K562 (cell line): ENCODE measurements around the gene VAT1L. TPM values are rescaled to one million over a fixed set of nuclear protein-coding genes. Genes with fewer than 3 reads are reported as not detected.

Source experiments
- ATAC-seq: fragments of 200-7000 bp; cut with Tn5 transposase; 3 replicates; pipeline ENCODE4 v1.9.1; 2020; ENCODE audit warnings: moderate library complexity
- BruUV-seq: library from RNA; stranded (reverse); fragments of 400-500 nt; replicated peaks from 2 replicates; lab custom pipeline; 2021; lab: Mats Ljungman, UMichigan
- CTCF ChIA-PET: fragments of 300-600 bp; formaldehyde crosslinking; extraction: SDS; loops from one replicate; lab custom pipeline; 2021; ENCODE audit warnings: low intra/inter-chr PET ratio; lab: Yijun Ruan, JAX
- POLR2A ChIA-PET: fragments of 300-600, 350-650 bp; sonication (Branson Sonifier 250); formaldehyde crosslinking; extraction: SDS; loops from one replicate; lab custom pipeline; 2021; ENCODE audit warnings: antibody characterized with exemption, inconsistent platforms; lab: Yijun Ruan, JAX
- DNase-seq, 4 experiments: peaks; one replicate each; pipeline versions ENCODE4 v3.0.0 to v3.0.0-alpha.2; 2011 to 2018; ENCODE audit warnings: low spot score in 3 of 4, mixed read lengths in 3 of 4; ENCODE audit errors: extremely low read depth in 1 of 4
- FAIRE-seq: peaks from 2 replicates; lab custom pipeline; 2011; peaks lifted over from hg19 to GRCh38; lab: Jason Lieb, UNC
- H2AFZ ChIP-seq: 2 replicates; pipeline ENCODE4 v1.6.0; 2011; ENCODE audit warnings: low read depth, low read length, control low read depth, inconsistent platforms
- H3K27ac ChIP-seq: fragments of 200-600 bp; 3 replicates; pipeline ENCODE4 v1.8.0; 2011; ENCODE audit warnings: low read depth, mild to moderate bottlenecking, control low read depth, inconsistent platforms, low read length, moderate library complexity, mixed read lengths; ENCODE audit errors: extremely low read depth
- H3K27me3 ChIP-seq, 2 experiments: fragments of 300-600 bp in 1 of 2; 2 replicates in 1 of 2; 3 replicates in 1 of 2; pipeline versions ENCODE4 v1.6.0 to v1.8.0; 2011; ENCODE audit warnings: inconsistent platforms in 2 of 2, low read length in 2 of 2, mild to moderate bottlenecking in 1 of 2, mixed read lengths in 1 of 2, moderate library complexity in 1 of 2; ENCODE audit not compliant: control insufficient read depth in 2 of 2, insufficient read depth in 2 of 2
- H3K36me3 ChIP-seq: fragments of 300-600 bp; 3 replicates; pipeline ENCODE4 v1.8.0; 2011; ENCODE audit warnings: mild to moderate bottlenecking, low read length, inconsistent platforms; ENCODE audit not compliant: control insufficient read depth, insufficient read depth
- H3K4me1 ChIP-seq, 2 experiments: fragments of 200-600 bp in 1 of 2; replicated peaks in 1 of 2; 2 replicates in 1 of 2; 3 replicates in 1 of 2; pipeline versions ENCODE4 v1.5.1 to v1.8.0; 2011; ENCODE audit warnings: inconsistent platforms in 2 of 2, low read length in 2 of 2, mild to moderate bottlenecking in 1 of 2, mixed read lengths in 1 of 2, moderate library complexity in 1 of 2; ENCODE audit not compliant: control insufficient read depth in 2 of 2, insufficient read depth in 2 of 2
- H3K4me2 ChIP-seq: 2 replicates; pipeline ENCODE4 v1.6.1; 2011; ENCODE audit warnings: low read length, control low read depth, inconsistent platforms, mixed read lengths; ENCODE audit not compliant: insufficient read depth
- H3K4me3 ChIP-seq: fragments of 200-600 bp; sonication (generic), shearing (Covaris generic); 2 replicates; pipeline ENCODE4 v1.5.1; 2016; ENCODE audit warnings: control low read depth, inconsistent platforms
- H3K79me2 ChIP-seq: fragments of 200-600 bp; 3 replicates; pipeline ENCODE4 v1.8.0; 2011; ENCODE audit warnings: low read length, inconsistent platforms; ENCODE audit not compliant: control insufficient read depth, insufficient read depth
- H3K9ac ChIP-seq, 2 experiments: 2 replicates each; pipeline versions ENCODE4 v1.6.0 to v1.6.1; 2011; ENCODE audit warnings: low read depth in 2 of 2, low read length in 2 of 2, control low read depth in 1 of 2, inconsistent platforms in 1 of 2, mild to moderate bottlenecking in 1 of 2, mixed read lengths in 1 of 2; ENCODE audit not compliant: insufficient read depth in 1 of 2
- H3K9me1 ChIP-seq: one replicate; pipeline ENCODE4 v1.6.0; 2011; ENCODE audit warnings: inconsistent platforms, mild to moderate bottlenecking, low read length, moderate library complexity; ENCODE audit not compliant: control insufficient read depth, insufficient read depth
- H3K9me3 ChIP-seq: replicated peaks from 2 replicates; pipeline ENCODE4 v1.5.1; 2011; ENCODE audit warnings: low read depth, low read length, inconsistent platforms; ENCODE audit not compliant: control insufficient read depth, insufficient read depth
- H4K20me1 ChIP-seq: replicated peaks from 2 replicates; pipeline ENCODE4 v1.6.1; 2011; ENCODE audit warnings: low read length, inconsistent platforms, mixed read lengths; ENCODE audit not compliant: control insufficient read depth, insufficient read depth
- BMI1 ChIP-seq: fragments of 150-350 bp; IDR thresholded peaks from 2 replicates; pipeline ENCODE4 v1.6.1; 2014; ENCODE audit warnings: low read length
- DACH1 ChIP-seq: fragments of 450-650 bp; IDR thresholded peaks from 2 replicates; pipeline ENCODE4 v1.6.1; 2018; ENCODE audit not compliant: partially characterized antibody
- MTA1 ChIP-seq: fragments of 450-650 bp; IDR thresholded peaks from 2 replicates; pipeline ENCODE4 v1.6.1; 2017; ENCODE audit warnings: borderline replicate concordance
- SP1 ChIP-seq: sonication (generic); formaldehyde crosslinking; IDR thresholded peaks from 2 replicates; pipeline ENCODE4 v1.8.1; 2022; ENCODE audit warnings: mild to moderate bottlenecking, missing genetic modification reagents
- ZNF124 ChIP-seq: sonication (generic); formaldehyde crosslinking; IDR thresholded peaks from 2 replicates; pipeline ENCODE4 v1.8.1; 2022; ENCODE audit warnings: missing genetic modification reagents
- ZNF274 ChIP-seq: IDR thresholded peaks from 2 replicates; pipeline ENCODE4 v1.6.1; 2011; ENCODE audit warnings: low read depth, mild to moderate bottlenecking, low read length, moderate library complexity, borderline replicate concordance
- ZNF561 ChIP-seq: fragments of 450-650 bp; formaldehyde crosslinking; conservative IDR thresholded peaks from 2 replicates; pipeline ENCODE4 v1.4.0; 2020; ENCODE audit warnings: mild to moderate bottlenecking, moderate library complexity
- WGBS: fragments of 100-300 bp; shearing (Covaris generic); methylation state at CpG from one replicate; pipeline ENCODE4 v1.1.6; 2016; ENCODE audit warnings: low coverage, mixed read lengths; ENCODE audit not compliant: insufficient coverage; ENCODE audit errors: missing lambda C conversion rate; 5-methylcytosine and 5-hydroxymethylcytosine counted together
- in situ Hi-C: fragments of 300-500 bp; cut with MboI; formaldehyde crosslinking; loops from 4 replicates; pipeline ENCODE4 v1.15.0; 2018; ENCODE audit warnings: inconsistent platforms, mixed read lengths
- intact Hi-C: fragments of 100-400 bp; cut with micrococcal nuclease; formaldehyde crosslinking; loops from 2 replicates; pipeline ENCODE4 v1.14.2; 2022
- polyA plus RNA-seq, 8 experiments: library from polyadenylated mRNA; depleted of rRNA in 4 of 8; stranded (reverse) in 5 of 8; unstranded in 3 of 8; fragments of >200 nt; fragmentation: Nextera tagmentation in 2 of 8; fragmentation: Illumina TruSeq in 1 of 8; extraction: Ambion mirVana in 2 of 8; extraction: Trizol in 1 of 8; gene quantifications; 2 replicates each; pipeline versions ENCODE4 v1.2.1 to v1.2.3, GENCODE V29; 2011 to 2014; ENCODE audit warnings: inconsistent platforms in 1 of 8, missing spikeins in 1 of 8
- total RNA-seq, 7 experiments: library from RNA; depleted of rRNA in 6 of 7; stranded (reverse); fragments of >200 nt in 6 of 7; fragmentation: Illumina TruSeq in 2 of 7; extraction: Trizol in 2 of 7; gene quantifications; 2 replicates each; pipeline versions ENCODE4 v1.2.1 to v1.2.3, GENCODE V29; 2011 to 2021; ENCODE audit warnings: low replicate concordance in 1 of 7
- TF ChIP-seq, protein P1 (sequence below): sonication (generic); IDR thresholded peaks from 2 replicates; pipeline ENCODE4 v1.6.1; 2016
- TF ChIP-seq, protein P2 (sequence below): fragments of 450-650 bp; formaldehyde crosslinking; IDR thresholded peaks from 2 replicates; pipeline ENCODE4 v1.4.0; 2020; ENCODE audit warnings: mild to moderate bottlenecking, moderate library complexity
- TF ChIP-seq, protein P3 (sequence below): fragments of 450-650 bp; IDR thresholded peaks from 2 replicates; pipeline ENCODE4 v1.6.1; 2016; ENCODE audit warnings: mild to moderate bottlenecking

The VAT1L gene
- total and polyA plus RNA-seq, 9 of the 15 experiments (the other 6 are each of a cell fraction or from before 2014, with no cell fraction given): 0.01 TPM; not detected in 8

DNA sequence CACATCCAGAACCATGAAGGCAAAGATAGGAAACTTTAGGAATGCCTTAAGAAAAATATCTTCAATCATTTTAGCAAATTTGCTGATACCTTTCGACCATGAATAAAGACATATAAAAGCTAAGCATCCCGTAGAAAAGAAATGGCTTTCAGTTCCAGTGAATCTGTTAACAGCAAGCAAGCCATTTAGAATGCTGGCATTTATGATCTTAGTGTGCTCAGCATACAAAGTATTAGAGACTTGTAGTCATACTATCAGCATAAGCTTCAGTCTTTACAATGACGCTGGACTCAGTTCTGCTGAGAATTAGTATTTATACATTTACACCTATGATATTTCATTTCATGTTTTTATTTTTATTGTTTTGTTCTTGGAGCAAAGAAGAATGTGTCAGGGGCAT lies 38.7 kb downstream of the VAT1L start:
- DNase-seq (no peak), ATAC-seq (no peak), FAIRE-seq (no peak)
- H3K9me3 ChIP-seq: no peaks in the 10 kb centered on the region
- no peak overlapping the region for H3K27ac ChIP-seq
- H3K79me2 ChIP-seq: no peaks in the 10 kb centered on the region
- intact Hi-C loops: no loop called here
- 2% methylated on average over 3 of the region's 3 CpGs for WGBS
- no peaks in the 10 kb centered on the region for H3K4me1 ChIP-seq
- H3K36me3 ChIP-seq: no peaks in the 10 kb centered on the region
- H4K20me1 ChIP-seq: no peaks in the 10 kb centered on the region
- no peak overlapping the region for H3K4me2 ChIP-seq
- H2AFZ ChIP-seq: no peak overlapping the region
- ChIA-PET CTCF (no interaction called here), POLR2A (no interaction called here)
- H3K9ac ChIP-seq: no peak overlapping the region
- peaks cover 8 to 27% of the 10 kb centered on the region in 2 experiments; a peak in 4 of 5 replicates for H3K27me3 ChIP-seq
- in situ Hi-C loops: no loop called here
- no peak overlapping the region for H3K4me3 ChIP-seq
- no peaks in the 10 kb centered on the region for H3K9me1 ChIP-seq
- TF ChIP-seq, protein P1, sequence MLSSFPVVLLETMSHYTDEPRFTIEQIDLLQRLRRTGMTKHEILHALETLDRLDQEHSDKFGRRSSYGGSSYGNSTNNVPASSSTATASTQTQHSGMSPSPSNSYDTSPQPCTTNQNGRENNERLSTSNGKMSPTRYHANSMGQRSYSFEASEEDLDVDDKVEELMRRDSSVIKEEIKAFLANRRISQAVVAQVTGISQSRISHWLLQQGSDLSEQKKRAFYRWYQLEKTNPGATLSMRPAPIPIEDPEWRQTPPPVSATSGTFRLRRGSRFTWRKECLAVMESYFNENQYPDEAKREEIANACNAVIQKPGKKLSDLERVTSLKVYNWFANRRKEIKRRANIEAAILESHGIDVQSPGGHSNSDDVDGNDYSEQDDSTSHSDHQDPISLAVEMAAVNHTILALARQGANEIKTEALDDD: no peak
- TF ChIP-seq MTA1 (no peak), DACH1 (no peak), SP1 (no peak)
- BruUV-seq: no TSS peak

DNA sequence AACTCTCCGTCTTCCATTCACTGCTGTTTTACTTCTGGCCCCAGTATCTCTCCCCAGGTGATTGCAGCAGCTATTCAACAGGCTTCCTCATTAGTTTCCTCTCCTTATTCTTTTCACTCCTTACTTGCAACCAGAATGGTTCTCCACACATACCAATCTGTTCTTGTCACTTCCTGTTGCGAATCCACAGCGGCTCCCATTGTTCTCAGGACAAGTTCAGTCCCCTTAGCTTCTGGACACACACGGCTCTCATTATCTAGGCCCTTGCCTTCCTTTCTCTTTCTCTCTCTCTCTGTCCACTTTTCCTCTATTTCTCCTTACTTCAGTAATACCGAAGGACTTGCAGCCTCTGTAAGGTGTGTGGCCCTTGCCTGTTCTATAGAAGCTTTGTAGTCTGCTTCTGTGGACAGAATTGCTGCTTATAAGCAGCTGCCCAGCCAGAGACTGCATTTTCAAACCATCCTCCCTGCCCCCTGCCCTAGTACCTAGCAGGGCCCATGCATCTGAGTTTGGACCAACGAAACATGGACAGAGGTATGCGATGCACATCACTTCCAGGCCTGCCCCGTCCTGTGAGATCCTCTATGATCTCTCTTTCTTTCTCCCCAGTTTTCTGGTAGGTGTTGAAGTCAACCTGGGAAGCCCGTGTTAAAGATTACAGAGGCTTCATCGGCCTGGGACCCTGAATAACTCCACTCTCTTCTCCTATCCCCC lies 45.7 kb downstream of the VAT1L start:
- H3K9ac ChIP-seq: no peak overlapping the region
- H3K4me2 ChIP-seq: no peak overlapping the region
- intact Hi-C loops: no loop called here
- TF ChIP-seq ZNF274 (no peak), ZNF561 (CRISPR knock-in tag) (no peak), ZNF124 (CRISPR knock-in tag) (no peak), BMI1 (no peak)
- TF ChIP-seq, protein P2, sequence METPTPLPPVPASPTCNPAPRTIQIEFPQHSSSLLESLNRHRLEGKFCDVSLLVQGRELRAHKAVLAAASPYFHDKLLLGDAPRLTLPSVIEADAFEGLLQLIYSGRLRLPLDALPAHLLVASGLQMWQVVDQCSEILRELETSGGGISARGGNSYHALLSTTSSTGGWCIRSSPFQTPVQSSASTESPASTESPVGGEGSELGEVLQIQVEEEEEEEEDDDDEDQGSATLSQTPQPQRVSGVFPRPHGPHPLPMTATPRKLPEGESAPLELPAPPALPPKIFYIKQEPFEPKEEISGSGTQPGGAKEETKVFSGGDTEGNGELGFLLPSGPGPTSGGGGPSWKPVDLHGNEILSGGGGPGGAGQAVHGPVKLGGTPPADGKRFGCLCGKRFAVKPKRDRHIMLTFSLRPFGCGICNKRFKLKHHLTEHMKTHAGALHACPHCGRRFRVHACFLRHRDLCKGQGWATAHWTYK: no peak
- TF ChIP-seq, protein P3, sequence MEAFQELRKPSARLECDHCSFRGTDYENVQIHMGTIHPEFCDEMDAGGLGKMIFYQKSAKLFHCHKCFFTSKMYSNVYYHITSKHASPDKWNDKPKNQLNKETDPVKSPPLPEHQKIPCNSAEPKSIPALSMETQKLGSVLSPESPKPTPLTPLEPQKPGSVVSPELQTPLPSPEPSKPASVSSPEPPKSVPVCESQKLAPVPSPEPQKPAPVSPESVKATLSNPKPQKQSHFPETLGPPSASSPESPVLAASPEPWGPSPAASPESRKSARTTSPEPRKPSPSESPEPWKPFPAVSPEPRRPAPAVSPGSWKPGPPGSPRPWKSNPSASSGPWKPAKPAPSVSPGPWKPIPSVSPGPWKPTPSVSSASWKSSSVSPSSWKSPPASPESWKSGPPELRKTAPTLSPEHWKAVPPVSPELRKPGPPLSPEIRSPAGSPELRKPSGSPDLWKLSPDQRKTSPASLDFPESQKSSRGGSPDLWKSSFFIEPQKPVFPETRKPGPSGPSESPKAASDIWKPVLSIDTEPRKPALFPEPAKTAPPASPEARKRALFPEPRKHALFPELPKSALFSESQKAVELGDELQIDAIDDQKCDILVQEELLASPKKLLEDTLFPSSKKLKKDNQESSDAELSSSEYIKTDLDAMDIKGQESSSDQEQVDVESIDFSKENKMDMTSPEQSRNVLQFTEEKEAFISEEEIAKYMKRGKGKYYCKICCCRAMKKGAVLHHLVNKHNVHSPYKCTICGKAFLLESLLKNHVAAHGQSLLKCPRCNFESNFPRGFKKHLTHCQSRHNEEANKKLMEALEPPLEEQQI: no peak

More for the DNA sequence above, 45.7 kb downstream of the VAT1L start:
- H3K79me2 ChIP-seq: no peaks in the 10 kb centered on the region
- POLR2A ChIA-PET: interaction anchor here (0.9 to 1.1 kb wide), 2 partner anchors 10 to 21 kb away, joined by 3 to 4 read pairs; no protein-coding TSS in a partner anchor
- no peaks in the 10 kb centered on the region for H3K36me3 ChIP-seq
- H3K9me1 ChIP-seq: no peaks in the 10 kb centered on the region
- in situ Hi-C loops: no loop called here
- peaks cover 6 to 13% of the 10 kb centered on the region in 2 experiments; a peak in 4 of 5 replicates for H3K27me3 ChIP-seq
- H2AFZ ChIP-seq: no peak overlapping the region
- BruUV-seq: no TSS peak
- H3K27ac ChIP-seq: no peak overlapping the region
- WGBS: 2% methylated on average over 10 of the region's 10 CpGs
- FAIRE-seq (no peak), DNase-seq (no peak), ATAC-seq (no peak)
- H4K20me1 ChIP-seq: 0 out of 2 replicates have a peak, but pooled peaks cover 4% of the 10 kb centered on the region
- no peak overlapping the region for H3K4me3 ChIP-seq
- H3K9me3 ChIP-seq: no peaks in the 10 kb centered on the region
- CTCF ChIA-PET: no interaction called here
- H3K4me1 ChIP-seq: no peaks in the 10 kb centered on the region
